ENCODE data around the gene NUAK1. TPM values are rescaled to one million over a fixed set of nuclear protein-coding genes. Genes with fewer than 3 reads are reported as not detected.

Gene NUAK1
- total RNA-seq, 1 donor from 2014 or later = 68.8 TPM

DNA sequence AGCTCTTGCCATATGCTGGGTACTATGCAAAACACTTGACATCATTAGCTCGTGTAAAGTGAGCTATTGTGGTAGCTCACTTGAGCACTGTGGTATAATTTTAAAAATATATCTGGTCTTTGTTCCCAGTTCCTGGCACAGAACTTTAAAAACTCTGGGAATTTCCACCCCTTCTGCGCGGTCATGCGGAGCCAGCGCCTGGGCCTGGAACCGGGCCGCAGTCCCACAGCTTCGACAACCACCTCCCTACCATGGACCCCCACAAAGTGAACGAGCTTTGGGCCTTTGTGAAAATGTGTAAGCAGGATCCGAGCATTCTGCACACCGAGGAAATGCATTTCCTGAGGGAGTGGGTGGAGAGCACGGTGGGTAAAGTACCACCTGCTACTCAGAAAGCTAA is 123.1 kb downstream of the NUAK1 start:
- no peak for DNase-seq (ENCODE audit: extremely low read depth, low read depth, low spot score)

DNA sequence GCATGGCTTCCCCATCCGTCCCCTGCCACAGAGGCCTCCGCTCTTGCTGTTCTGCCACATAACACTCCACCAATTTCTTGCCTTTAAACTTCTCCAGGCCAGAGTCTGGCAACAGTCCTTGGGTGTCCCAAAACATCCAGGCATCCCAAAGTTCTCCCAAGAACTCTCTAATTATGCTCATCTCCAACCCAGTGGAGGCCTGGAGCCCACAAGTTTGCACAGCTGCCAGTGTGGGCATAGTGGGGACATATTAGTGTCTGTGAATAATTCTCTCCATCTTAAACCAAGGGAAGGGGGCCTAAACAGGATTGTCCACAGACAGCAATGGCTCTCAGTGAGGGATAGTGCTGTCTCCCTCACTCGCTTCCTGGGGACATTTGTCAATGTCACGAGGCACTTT is 124.8 kb downstream of the NUAK1 start:
- no peak for DNase-seq (ENCODE audit: extremely low read depth, low read depth, low spot score)

Other genes with a start within 250 kb of the NUAK1 start
- gene CKAP4, start 109.1 kb upstream of the NUAK1 start, total RNA-seq = 283 and 321 TPM in 2 replicates
- gene TCP11L2, start 163.8 kb upstream of the NUAK1 start, total RNA-seq = 9.8 and 23.0 TPM in 2 replicates
- 8.5 and 9.3 TPM in 2 replicates for gene POLR3B, start 218.8 kb upstream of the NUAK1 start, total RNA-seq